GM10248 (cell line): ENCODE measurements around the gene MYO16.

Experiments used
- CTCF ChIA-PET: fragments of 300-600 bp; sonication (Branson Sonifier 250); formaldehyde crosslinking; extraction: SDS; loops from one replicate; lab custom pipeline; 2021; ENCODE audit warnings: antibody characterized with exemption; lab: Yijun Ruan, JAX
- POLR2A ChIA-PET: fragments of 350-650 bp; sonication (Branson Sonifier 250); formaldehyde crosslinking; extraction: SDS; loops from one replicate; lab custom pipeline; 2020; ENCODE audit warnings: antibody characterized with exemption; lab: Yijun Ruan, JAX
- DNase-seq: peaks from one replicate; pipeline ENCODE4 v3.0.0; 2012; ENCODE audit errors: extremely low spot score
- CTCF ChIP-seq: IDR thresholded peaks from 2 replicates; pipeline ENCODE4 v1.5.1; 2012; ENCODE audit warnings: mild to moderate bottlenecking, low read depth; ENCODE audit errors: extremely low read depth, missing control alignments, control extremely low read depth

MYO16 gene

GRCh38 chr13:108707584-108707983 lies 78.2 kb downstream of the MYO16 start:
- CTCF ChIA-PET = interaction anchor here (1.5 kb wide), 1 partner anchor 34 kb away, joined by 3 read pairs; no protein-coding TSS in a partner anchor
- TF ChIP-seq CTCF = no peak
- POLR2A ChIA-PET = no interaction called here
- DNase-seq = no peak

- TF ChIP-seq CTCF = no peak
- ChIA-PET POLR2A (no interaction called here), CTCF (no interaction called here)
- no peak for DNase-seq
Measured at GRCh38 chr13:108708921-108709320, 79.5 kb downstream of the MYO16 start.

- CTCF ChIA-PET = no interaction called here
- no peak for DNase-seq
Measured at GRCh38 chr13:108711386-108711785, 82.0 kb downstream of the MYO16 start.

GRCh38 chr13:108725471-108725870 lies 96.1 kb downstream of the MYO16 start:
- no peak for DNase-seq
- ChIA-PET CTCF (no interaction called here), POLR2A (no interaction called here)
- TF ChIP-seq CTCF = no peak

More at GRCh38 chr13:108711386-108711785, 82.0 kb downstream of the MYO16 start:
- TF ChIP-seq CTCF = no peak
- POLR2A ChIA-PET = no interaction called here

- ChIA-PET CTCF (no interaction called here), POLR2A (no interaction called here)
- DNase-seq = no peak
- no peak for TF ChIP-seq CTCF
Measured at GRCh38 chr13:108728370-108728769, 99.0 kb downstream of the MYO16 start.

- ChIA-PET POLR2A (no interaction called here), CTCF (no interaction called here)
- DNase-seq = no peak
- TF ChIP-seq CTCF = no peak
Measured at GRCh38 chr13:108733022-108733560, 103.7 kb downstream of the MYO16 start.
